GM19372 (cell line): ENCODE measurements around the gene NPR2.

Experiments
- ATAC-seq: cut with Tn5 transposase; IDR thresholded peaks from one replicate; pipeline ENCODE4 v1.9.1; 2021; ENCODE audit warnings: mild to moderate bottlenecking, low read depth, moderate library complexity; ENCODE audit not compliant: unreplicated experiment

NPR2 gene

GRCh38 chr9:35852876-35853865 lies 61.8 kb downstream of the NPR2 start:
- ATAC-seq: no peak

- ATAC-seq: no peak
Measured at GRCh38 chr9:35854091-35854762, 62.8 kb downstream of the NPR2 start.

DNA sequence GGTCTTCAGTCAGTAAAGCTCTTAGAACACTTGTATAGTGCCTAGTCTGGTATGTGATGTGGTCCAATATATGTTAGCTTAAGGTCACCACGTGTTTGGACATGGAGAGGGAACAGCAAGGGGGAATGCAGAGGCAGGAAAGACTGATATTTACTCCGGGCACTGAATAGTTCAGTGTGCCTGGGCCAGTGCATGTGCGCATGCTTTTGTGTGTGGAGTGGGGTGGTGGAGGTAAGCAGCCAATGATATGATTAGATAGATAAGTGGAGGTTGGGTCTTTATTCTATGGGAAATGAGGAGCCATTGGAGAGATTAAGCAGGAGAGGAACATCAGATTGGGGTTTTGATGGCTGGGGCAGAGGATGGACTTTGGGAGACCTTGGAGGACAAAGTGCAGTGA lies 64.8 kb downstream of the NPR2 start:
- no peak for ATAC-seq

DNA sequence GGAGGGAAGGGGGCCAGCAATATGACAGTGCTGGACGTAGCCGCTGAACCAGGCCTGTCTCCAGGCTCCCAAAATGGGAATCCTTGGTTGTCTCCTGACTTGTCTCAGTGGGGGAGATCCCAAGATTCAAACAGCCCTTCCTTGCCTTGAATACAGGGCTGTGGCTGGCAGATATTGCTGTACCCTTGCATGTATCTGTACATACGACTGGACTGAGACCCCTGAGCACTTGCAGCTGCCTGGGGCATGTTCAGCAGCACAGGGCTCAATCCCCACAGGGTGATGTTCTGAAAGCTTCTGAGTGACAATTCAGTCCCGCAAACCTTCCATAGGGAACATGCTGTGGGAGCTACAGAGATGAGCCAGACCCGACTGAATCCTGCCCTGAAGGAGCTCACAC lies 65.5 kb downstream of the NPR2 start:
- no peak for ATAC-seq

DNA sequence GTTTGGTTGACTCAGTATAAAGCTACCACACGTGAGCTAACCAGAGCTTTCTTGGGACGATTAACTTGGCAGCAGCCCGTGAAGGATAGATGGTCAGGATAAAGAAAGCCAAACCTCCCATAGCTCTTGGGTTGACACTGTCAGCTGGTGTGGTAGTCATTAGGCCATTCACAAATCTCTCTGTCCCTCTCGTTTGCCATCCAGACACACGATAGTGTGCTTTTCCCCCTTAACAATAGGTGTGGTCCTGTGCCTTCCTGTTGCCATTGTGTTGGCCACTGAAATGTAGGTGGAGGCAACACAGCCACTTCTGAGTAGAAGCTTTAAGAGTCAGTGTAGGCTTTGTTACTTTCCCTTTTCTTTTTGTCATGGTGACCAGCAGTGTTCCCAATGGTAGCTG lies 67.1 kb downstream of the NPR2 start:
- no peak for ATAC-seq
